HepG2 (cell line): ENCODE results near the gene DLX1. TPM values are rescaled to one million over a fixed set of nuclear protein-coding genes. Genes with fewer than 3 reads are reported as not detected.

Source experiments
- CAMTA2 ChIP-seq: sonication (generic); formaldehyde crosslinking; IDR thresholded peaks from 2 replicates; pipeline ENCODE4 v1.4.0; 2020; ENCODE audit warnings: mild to moderate bottlenecking, missing genetic modification reagents, borderline replicate concordance
- EZH2 ChIP-seq: conservative IDR thresholded peaks from 2 replicates; pipeline ENCODE4 v1.6.1; 2012; ENCODE audit warnings: mild to moderate bottlenecking, low read depth, low read length, moderate library complexity
- FOXP4 ChIP-seq: sonication (generic); formaldehyde crosslinking; IDR thresholded peaks from 2 replicates; pipeline ENCODE4 v1.4.0; 2020; ENCODE audit warnings: missing genetic modification reagents
- KDM3A ChIP-seq: IDR thresholded peaks from 2 replicates; pipeline ENCODE4 v1.6.1; 2018; ENCODE audit warnings: low read depth, missing compliant biosample characterization
- MYC ChIP-seq: sonication (generic); formaldehyde crosslinking; IDR thresholded peaks from 2 replicates; pipeline ENCODE4 v1.9.0; 2021; ENCODE audit warnings: missing genetic modification reagents, borderline replicate concordance
- RCOR2 ChIP-seq: IDR thresholded peaks from 2 replicates; pipeline ENCODE4 v1.6.1; 2016; ENCODE audit warnings: missing biosample characterization, missing genetic modification reagents
- ZBTB40 ChIP-seq, 2 experiments: fragments of 450-650 bp in 1 of 2; sonication (generic) in 1 of 2; formaldehyde crosslinking in 1 of 2; IDR thresholded peaks; 2 replicates each; pipeline versions ENCODE4 v1.6.1 to v1.8.0; 2016 to 2022; ENCODE audit warnings: antibody characterized with exemption in 1 of 2, mild to moderate bottlenecking in 1 of 2, missing genetic modification reagents in 1 of 2
- ZNF225 ChIP-seq: sonication (generic); formaldehyde crosslinking; IDR thresholded peaks from 2 replicates; pipeline ENCODE4 v1.4.0; 2020; ENCODE audit warnings: mild to moderate bottlenecking, missing genetic modification reagents
- ZNF687 ChIP-seq: sonication (generic); formaldehyde crosslinking; IDR thresholded peaks from 2 replicates; pipeline ENCODE4 v1.5.1; 2020; ENCODE audit warnings: mild to moderate bottlenecking, missing genetic modification reagents, moderate library complexity
- ZNF709 ChIP-seq: sonication (generic); formaldehyde crosslinking; IDR thresholded peaks from 2 replicates; pipeline ENCODE4 v1.5.0; 2020; ENCODE audit warnings: mild to moderate bottlenecking, missing genetic modification reagents
- ZNF777 ChIP-seq: sonication (generic); formaldehyde crosslinking; IDR thresholded peaks from 2 replicates; pipeline ENCODE4 v1.4.0; 2020; ENCODE audit warnings: missing genetic modification reagents
- ZNF879 ChIP-seq: sonication (generic); formaldehyde crosslinking; IDR thresholded peaks from 2 replicates; pipeline ENCODE4 v1.8.1; 2023; ENCODE audit warnings: missing genetic modification reagents
- polyA plus RNA-seq, 8 experiments: library from polyadenylated mRNA; depleted of rRNA in 3 of 8; stranded (reverse) in 7 of 8; unstranded in 1 of 8; fragments of >200 nt; fragmentation: Illumina TruSeq in 4 of 8; extraction: Trizol in 4 of 8; gene quantifications; 2 replicates each; pipeline versions ENCODE4 v1.2.1 to v1.2.3, GENCODE V29; 2011 to 2016; ENCODE audit warnings: low read depth in 4 of 8, missing spikeins in 1 of 8, mixed read lengths in 1 of 8; ENCODE audit not compliant: insufficient read depth in 1 of 8
- total RNA-seq, 5 experiments: library from RNA; depleted of rRNA; stranded (reverse); fragments of >200 nt; fragmentation: Illumina TruSeq; extraction: Trizol; gene quantifications; 2 replicates each; pipeline ENCODE4 v1.2.3, GENCODE V29; 2016; ENCODE audit warnings: low read depth in 1 of 5

The DLX1 gene
- total and polyA plus RNA-seq, 2 of the 13 experiments (the other 11 are each of a cell fraction or from before 2014, with no cell fraction given), result 0.18 to 0.86 TPM

GRCh38 chr2:172097557-172098131 is 12.3 kb downstream of the DLX1 start (continued):
- TF ChIP-seq ZBTB40 (IDR thresholded peaks at IDR 0.05) (no peak), ZBTB40 (CRISPR knock-in tag; IDR thresholded peaks at IDR 0.05) (no peak), FOXP4 (CRISPR knock-in tag) (no peak), RCOR2 (CRISPR knock-in tag) (no peak), KDM3A (0 out of 2 replicates have a peak, but pooled peaks have one; percentile 15), ZNF709 (CRISPR knock-in tag) (no peak), CAMTA2 (CRISPR knock-in tag) (no peak), ZNF687 (CRISPR knock-in tag) (no peak), ZNF225 (CRISPR knock-in tag) (0 out of 2 replicates have a peak, but pooled peaks have one; percentile 16), MYC (CRISPR knock-in tag) (0 out of 2 replicates have a peak, but pooled peaks have one; percentile 13), EZH2 (peak; percentile 23; the same call in 1 of the 2 replicates), ZNF879 (CRISPR knock-in tag) (no peak), ZNF777 (0 out of 2 replicates have a peak, but pooled peaks have one; percentile 27)
